CD4-positive, alpha-beta T cell treated with Interleukin-6 at 100 ng/mL for 8 hours (primary cell): Measurements from ENCODE around the gene MYBPC3.
"Not testable (repeated sequence)": the region's sequence is repeated elsewhere in the genome, so short reads cannot be mapped to it uniquely, and the experiment has no call there.

Experiments
- DNase-seq: peaks from one replicate; pipeline ENCODE4 v3.0.0-alpha.2; 2020; ENCODE audit warnings: mixed read lengths, low spot score

MYBPC3 gene

DNA sequence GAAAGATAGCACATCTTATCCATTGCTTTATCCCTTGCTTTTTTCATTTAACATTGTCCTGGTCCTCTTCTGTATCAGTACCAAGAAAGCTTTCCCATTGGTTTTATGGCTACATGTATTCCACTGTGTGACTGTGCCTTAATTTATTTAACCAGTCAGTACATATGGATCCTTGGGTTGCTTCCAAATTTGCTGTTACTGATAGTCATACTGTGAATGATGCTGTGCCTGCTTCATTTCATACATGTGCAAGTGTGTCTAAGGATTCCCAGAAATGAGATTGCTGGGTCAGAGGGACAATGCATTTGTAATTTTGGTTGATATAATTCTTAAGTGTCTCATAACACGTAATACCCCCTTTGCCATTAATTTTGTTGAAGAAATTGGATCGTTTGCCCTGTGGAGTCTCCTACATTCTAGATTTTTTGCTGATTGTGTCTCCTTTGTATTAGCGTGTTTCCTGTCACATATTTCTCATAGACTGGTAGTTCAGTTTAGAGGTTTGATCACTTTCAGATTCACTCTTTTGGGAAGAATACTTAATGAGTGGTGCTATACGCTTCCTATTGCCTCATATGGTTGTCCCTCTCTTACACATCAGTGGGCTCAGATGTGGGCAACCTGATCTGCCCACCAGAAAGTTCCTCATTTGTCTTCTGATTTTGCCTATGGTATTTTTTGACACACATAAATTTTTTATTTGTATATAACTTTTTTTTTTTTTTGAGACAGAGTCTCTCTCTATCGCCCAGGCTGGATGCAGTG is 35.3 kb downstream of the MYBPC3 start:
- DNase-seq, result no peak

DNA sequence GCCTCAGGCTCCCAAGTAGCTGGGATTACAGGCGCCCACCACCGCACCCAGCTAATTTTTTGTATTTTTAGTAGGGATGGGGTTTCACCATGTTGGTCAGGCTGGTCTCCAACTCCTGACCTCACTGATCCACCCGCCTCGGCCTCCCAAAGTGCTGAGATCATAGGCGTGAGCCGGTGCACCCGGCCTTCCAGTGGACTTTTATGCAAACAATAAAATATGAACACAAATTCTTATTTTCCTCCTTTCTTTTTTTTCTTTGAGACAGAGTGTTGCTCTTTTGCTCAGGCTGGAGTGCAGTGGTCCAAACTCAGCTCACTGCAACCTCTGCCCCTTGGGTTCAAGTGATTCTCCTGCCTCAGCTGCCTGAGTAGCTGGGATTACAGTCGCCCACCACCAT is 36.0 kb downstream of the MYBPC3 start:
- DNase-seq, result not testable (repeated sequence)

DNA sequence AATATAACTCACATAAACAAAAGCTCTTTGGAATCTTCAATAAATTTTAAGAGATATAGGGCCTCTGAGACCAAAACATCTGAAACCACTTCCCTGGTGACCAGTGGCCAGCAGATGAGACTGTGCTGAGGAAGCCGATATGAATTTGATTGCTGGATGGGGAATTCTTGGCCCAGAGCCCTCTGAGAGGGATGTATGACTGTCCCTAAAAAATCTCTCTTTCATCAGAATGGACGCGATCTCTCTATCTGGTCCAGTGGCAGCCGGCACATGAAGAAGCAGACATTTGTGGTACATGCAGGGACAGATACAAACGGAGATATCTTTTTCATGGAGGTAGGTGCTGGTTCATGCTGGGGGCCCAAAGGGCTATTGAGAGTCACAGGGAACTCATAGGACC is 37.5 kb downstream of the MYBPC3 start:
- DNase-seq, result no peak

DNA sequence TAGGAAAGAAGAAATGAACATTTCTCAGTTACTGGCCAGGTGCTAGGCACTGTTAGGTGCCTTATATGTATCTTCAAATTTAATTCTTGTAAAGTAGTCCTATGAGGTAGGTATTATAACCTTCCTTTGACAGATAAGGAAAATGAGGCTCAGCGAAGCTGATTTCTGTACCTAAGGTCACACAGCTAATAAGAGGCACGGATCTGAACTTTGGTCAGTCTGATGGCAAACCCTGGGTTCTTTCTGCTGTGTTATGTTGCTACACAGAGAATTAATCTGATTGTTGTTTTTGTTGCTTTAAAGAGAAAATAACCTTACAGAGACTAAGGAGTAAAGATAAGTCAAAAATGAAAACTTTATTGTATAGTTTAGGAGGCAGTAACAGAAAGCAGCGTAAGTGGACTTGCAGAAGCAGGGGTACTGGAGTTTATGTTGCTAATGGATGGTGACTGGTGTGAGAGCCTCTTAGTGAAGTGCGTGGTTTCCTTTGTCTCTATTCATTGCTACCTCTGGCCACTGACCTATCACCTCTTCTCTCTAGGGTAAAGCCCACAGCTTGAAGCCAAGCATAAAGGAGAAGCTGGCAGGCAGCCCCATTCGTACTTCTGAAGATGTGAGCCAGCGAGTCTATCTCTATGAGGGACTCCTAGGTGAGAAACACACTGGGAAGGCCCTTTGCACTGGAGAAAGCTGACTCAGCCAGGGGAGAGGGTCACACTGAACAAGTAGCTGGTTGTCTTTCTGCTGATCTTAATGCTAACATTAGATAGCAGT is 44.3 kb downstream of the MYBPC3 start:
- no peak for DNase-seq

DNA sequence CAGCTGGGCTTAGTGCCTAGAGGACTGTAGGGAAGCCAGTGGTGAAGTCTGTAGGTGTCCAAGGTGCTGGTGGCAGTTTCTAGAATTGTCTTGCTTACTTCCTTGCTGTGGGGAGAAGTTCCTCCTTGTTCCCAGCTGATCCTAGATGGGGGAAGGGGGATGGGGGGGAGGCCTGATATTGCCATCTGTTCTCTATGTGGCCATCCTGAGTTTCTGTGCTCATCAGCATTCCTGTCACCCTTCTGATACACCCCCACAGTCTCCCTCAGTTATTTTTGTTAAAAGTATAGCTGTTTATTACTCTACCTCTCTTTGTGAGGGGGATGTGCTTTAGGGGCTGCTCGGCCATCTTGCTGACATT is 46.0 kb downstream of the MYBPC3 start:
- no peak for DNase-seq

DNA sequence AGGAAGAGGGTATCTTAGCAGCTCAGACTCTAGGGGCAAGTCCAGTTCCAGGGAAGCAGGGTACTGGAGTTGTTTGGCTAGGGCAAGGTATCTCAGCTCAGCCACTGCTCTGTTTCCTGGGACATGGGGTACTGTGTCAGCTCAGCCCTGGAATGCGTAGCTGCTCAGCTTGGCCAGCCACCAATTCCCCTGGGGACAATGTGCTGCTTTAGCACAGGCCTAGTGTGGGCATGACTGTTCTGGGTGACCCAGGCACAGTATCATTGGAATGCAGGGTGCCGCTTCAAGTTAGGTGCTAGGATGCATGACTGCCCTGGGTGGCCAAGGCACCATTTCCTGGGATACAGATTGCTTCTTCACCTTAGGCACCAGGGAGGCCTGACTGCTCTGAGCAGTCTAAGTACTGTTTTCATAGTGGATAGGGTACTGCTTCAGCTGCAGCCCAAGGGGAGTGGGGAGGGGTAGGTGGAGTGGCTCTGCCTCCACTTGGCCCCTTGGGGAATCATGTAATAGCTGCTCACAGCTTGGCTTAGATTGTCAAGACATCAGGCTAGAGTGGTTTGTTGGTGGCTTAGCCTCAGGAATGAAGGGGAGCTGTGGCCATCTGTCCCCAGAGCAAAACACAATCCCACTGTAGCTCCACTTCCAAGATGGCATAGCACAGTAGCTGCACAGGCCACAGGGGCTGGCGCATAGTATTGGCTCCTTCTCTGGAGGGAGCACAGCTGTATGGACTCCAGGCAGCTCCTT is 46.6 kb downstream of the MYBPC3 start:
- no peak for DNase-seq

DNA sequence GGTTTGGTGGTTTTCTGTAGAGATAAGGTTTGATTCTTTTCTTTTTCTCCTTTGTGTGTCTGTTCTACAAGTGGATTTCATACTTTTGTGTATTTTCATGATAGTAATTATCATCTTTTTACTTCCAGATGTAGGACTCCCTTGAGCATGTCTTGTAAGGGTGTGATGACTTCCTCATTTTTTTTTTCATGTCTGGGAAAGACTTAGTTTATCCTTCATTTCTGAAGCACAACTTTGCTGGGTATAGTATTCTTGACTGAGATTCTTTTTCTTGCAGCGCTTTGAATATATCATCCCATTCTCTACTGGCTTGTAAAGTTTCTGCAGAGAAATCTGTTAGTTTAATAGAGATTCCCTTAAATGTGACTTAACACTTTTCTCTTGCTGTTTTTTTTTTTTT is 49.6 kb downstream of the MYBPC3 start:
- no peak for DNase-seq

DNA sequence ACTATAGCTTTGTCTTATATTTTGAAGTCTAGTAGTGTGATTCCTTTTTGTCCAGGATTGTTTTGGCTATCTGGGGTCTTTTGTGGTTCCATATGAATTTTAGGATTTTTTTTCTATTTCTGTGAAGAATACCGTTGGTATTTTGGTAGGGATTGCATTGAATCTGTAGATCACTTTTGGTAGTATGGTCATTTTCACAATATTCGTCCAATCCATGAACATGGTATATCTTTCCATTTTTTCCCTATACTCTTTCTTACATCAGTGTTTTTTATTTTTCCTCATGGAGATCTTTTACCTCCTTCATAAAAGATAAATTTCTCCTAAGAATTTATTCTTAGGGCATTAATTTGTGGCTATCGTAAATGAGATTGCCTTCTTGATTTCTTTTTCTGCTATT is 53.4 kb downstream of the MYBPC3 start:
- no peak for DNase-seq

DNA sequence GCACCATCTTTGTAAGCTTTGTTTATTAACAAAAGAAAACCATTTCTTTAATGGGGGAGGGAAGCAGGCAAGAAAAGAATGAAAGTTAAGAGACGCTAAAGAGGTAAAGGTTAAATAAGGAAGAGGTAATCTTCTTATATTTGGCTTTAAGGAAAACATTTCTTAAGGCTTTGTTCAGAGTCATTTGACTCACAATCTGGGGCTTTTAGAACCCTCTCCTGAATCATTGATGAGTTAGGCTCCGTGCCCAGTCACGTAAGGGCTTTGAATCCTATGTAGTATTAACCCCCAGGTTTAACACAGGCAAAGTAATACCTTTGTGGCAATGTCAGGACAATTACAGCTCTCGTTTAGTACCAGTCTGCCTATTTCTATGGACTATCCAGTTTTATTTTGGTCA is 56.5 kb downstream of the MYBPC3 start:
- DNase-seq, result no peak

DNA sequence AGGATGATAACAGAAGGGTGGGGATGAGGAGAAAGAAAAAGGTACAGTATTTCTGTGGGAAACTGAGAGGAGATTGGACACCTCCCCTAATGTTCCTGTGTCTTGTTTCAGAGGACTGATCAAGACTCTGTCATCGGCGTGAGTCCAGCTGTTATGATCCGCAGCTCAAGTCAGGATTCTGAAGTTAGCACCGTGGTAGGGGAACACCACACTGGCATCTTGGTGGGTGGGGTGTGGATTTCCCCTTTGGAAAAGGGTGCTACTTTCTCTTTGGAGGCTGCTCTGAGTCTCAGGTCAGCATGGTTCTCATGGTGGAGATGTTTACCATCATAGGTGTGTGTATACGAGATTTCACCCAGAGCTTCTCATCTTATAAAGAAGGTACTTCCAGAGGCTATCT is 57.1 kb downstream of the MYBPC3 start:
- DNase-seq, result no peak

DNA sequence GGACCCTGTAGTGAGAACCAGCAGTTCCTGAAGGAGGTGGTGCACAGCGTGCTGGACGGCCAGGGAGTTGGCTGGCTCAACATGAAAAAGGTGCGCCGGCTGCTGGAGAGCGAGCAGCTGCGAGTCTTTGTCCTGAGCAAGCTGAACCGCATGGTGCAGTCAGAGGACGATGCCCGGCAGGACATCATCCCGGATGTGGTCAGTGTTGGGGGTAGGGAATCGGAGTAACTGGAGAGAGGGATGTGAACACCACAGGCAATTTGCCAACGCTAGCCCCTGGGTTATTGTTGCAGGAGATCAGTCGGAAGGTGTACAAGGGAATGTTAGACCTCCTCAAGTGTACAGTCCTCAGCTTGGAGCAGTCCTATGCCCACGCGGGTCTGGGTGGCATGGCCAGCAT is 62.6 kb downstream of the MYBPC3 start:
- DNase-seq, result no peak

DNA sequence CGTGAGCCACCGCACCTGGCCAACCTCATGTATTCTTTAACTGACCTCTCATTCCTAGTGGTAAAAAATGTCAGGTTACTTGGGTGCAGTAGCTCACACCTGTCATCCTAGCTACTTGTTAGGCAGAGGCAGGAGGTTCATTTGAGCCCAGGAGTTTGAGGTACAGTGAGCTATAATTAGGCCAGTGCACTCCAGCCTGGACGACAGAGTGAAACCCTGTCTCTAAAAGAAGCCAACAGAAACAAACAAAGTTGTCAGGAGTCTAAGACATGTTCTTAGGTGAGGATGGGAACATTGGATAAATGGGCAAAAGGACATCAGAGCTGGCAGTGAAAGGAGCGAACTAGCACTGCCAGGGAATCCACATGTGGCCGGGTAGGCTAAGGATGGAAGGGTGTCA is 64.4 kb downstream of the MYBPC3 start:
- DNase-seq, result no peak

DNA sequence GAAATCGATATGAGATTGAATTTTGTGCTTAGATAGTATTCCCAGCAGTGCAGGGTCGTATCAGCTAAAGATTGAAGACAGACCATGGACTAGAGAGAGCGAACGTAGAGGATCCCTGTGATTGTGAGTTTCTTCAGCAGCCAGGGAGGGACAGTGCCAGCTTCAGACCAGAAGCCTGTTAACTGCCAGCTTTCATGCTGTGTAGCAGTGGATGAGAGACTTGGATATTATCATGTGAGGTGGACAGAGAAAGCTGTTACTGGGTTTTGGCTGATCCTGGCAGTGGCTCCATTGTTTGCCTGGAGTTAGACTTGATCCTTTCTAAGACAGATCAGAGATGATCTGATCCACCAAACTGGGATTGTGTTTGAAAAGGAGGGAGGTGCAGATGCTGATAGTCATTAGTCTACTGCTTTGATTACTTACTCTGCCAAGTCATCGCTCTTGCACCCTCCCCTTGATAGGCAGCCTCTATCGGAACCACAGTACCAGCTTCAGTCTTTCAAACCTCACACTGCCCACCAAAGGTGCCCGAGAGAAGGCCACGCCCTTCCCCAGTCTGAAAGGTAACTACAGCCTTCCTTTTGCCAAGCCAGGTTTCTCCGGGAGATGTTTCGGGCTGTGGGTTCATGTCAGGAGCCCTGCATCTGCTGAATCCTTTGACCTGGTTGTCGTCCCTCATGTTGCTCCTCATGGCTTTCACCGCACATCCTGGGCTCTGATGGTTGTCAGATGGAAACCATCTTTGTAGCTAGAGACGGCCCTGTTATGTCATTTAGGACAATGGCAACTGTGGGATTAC is 66.3 kb downstream of the MYBPC3 start:
- no peak for DNase-seq

DNA sequence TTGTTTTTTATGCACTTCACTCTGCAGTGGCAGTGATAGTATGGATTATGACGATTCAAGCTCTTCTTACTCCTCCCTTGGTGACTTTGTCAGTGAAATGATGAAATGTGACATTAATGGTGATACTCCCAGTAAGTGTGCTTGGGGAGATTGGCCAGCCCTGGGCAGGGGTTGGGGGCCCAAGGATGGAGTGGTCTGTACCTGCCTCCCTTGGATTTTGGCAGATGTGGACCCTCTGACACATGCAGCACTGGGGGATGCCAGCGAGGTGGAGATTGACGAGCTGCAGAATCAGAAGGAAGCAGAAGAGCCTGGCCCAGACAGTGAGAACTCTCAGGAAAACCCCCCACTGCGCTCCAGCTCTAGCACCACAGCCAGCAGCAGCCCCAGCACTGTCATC is 68.4 kb downstream of the MYBPC3 start:
- DNase-seq, result no peak

DNA sequence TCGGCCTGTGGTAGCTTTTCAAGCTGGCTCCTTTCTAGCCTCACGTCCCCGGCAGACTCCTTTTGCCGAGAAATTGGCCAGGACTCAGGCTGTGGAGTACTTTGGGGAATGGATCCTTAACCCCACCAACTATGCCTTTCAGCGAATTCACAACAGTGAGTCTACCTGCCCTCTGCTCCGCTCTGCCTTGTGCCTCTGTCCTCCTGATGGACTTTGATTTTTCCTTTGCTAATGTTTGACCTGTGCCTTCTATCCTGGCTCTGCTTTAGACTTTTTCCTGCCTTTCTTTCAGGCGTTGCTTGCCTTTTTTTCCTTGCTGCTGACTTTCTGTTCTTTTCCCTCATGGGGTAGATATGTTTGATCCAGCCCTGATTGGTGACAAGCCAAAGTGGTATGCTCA is 70.0 kb downstream of the MYBPC3 start:
- DNase-seq, result no peak
